Neutrophil (primary cell): ENCODE measurements around the gene PANX1.

Experiments
- H3K27ac ChIP-seq: fragments of 200-600 bp; sonication (generic); 2 replicates; pipeline ENCODE4 v1.5.1; 2016; ENCODE audit warnings: mild to moderate bottlenecking, moderate library complexity
- H3K27me3 ChIP-seq: fragments of 200-600 bp; sonication (generic); 2 replicates; pipeline ENCODE4 v1.6.0; 2016; ENCODE audit warnings: mild to moderate bottlenecking
- H3K36me3 ChIP-seq: fragments of 200-600 bp; sonication (generic); 2 replicates; pipeline ENCODE4 v1.5.1; 2017
- H3K4me1 ChIP-seq, 2 experiments: fragments of 200-600 bp in 1 of 2; sonication (generic) in 1 of 2; 1 replicate in 1 of 2; 2 replicates in 1 of 2; pipeline versions ENCODE4 v1.5.1 to v1.6.1; 2013 to 2016; ENCODE audit warnings: low read depth in 1 of 2, low read length in 1 of 2, mild to moderate bottlenecking in 1 of 2, moderate library complexity in 1 of 2; ENCODE audit not compliant: control insufficient read depth in 1 of 2, insufficient read depth in 1 of 2
- H3K4me3 ChIP-seq, 2 experiments: fragments of 200-600 bp in 1 of 2; sonication (generic) in 1 of 2; 1 replicate in 1 of 2; 2 replicates in 1 of 2; pipeline ENCODE4 v1.5.1; 2013 to 2016; ENCODE audit warnings: low read depth in 1 of 2, low read length in 1 of 2, mild to moderate bottlenecking in 1 of 2, moderate library complexity in 1 of 2
- H3K9me3 ChIP-seq: fragments of 200-600 bp; sonication (generic); 2 replicates; pipeline ENCODE4 v1.5.1; 2016
- CTCF ChIP-seq: fragments of 200-600 bp; sonication (generic); IDR thresholded peaks from 2 replicates; pipeline ENCODE4 v1.5.1; 2016; ENCODE audit warnings: antibody characterized with exemption

The PANX1 gene

GRCh38 chr11:94091091-94091490 lies 37.5 kb upstream of the PANX1 start:
- Histone ChIP-seq H3K27ac (no peak overlapping the region), H3K4me1 (no peaks in the 10 kb centered on the region), H3K9me3 (no peaks in the 10 kb centered on the region), H3K27me3 (no peaks in the 10 kb centered on the region), H3K36me3 (no peaks in the 10 kb centered on the region), H3K4me3 (no peak overlapping the region)
- TF ChIP-seq CTCF: no peak

- TF ChIP-seq CTCF: no peak
- no peaks in the 10 kb centered on the region for H3K9me3 ChIP-seq
- no peak overlapping the region for H3K4me3 ChIP-seq
- H3K27me3 ChIP-seq: no peaks in the 10 kb centered on the region
- H3K27ac ChIP-seq: no peak overlapping the region
- no peaks in the 10 kb centered on the region for H3K4me1 ChIP-seq
- H3K36me3 ChIP-seq: no peaks in the 10 kb centered on the region
Measured at GRCh38 chr11:94100253-94100652, 28.4 kb upstream of the PANX1 start.

GRCh38 chr11:94103471-94103870 lies 25.2 kb upstream of the PANX1 start:
- TF ChIP-seq CTCF: no peak
- Histone ChIP-seq H3K36me3 (no peaks in the 10 kb centered on the region), H3K27ac (no peak overlapping the region), H3K9me3 (no peaks in the 10 kb centered on the region), H3K4me1 (no peaks in the 10 kb centered on the region), H3K27me3 (no peaks in the 10 kb centered on the region), H3K4me3 (no peak overlapping the region)

GRCh38 chr11:94104734-94105133 lies 23.9 kb upstream of the PANX1 start:
- TF ChIP-seq CTCF: no peak
- Histone ChIP-seq H3K9me3 (no peaks in the 10 kb centered on the region), H3K4me3 (no peak overlapping the region), H3K4me1 (no peaks in the 10 kb centered on the region), H3K27ac (no peak overlapping the region), H3K36me3 (no peaks in the 10 kb centered on the region), H3K27me3 (no peaks in the 10 kb centered on the region)

- TF ChIP-seq CTCF: no peak
- no peak overlapping the region for H3K27ac ChIP-seq
- H3K4me1 ChIP-seq: no peaks in the 10 kb centered on the region
- no peaks in the 10 kb centered on the region for H3K27me3 ChIP-seq
- no peaks in the 10 kb centered on the region for H3K9me3 ChIP-seq
- H3K36me3 ChIP-seq: no peaks in the 10 kb centered on the region
- H3K4me3 ChIP-seq: no peak overlapping the region
Measured at GRCh38 chr11:94106716-94107115, 21.9 kb upstream of the PANX1 start.

- Histone ChIP-seq H3K9me3 (no peaks in the 10 kb centered on the region), H3K4me3 (no peak overlapping the region), H3K27me3 (no peaks in the 10 kb centered on the region), H3K4me1 (no peaks in the 10 kb centered on the region), H3K27ac (no peak overlapping the region), H3K36me3 (no peaks in the 10 kb centered on the region)
- no peak for TF ChIP-seq CTCF
Measured at GRCh38 chr11:94107363-94107762, 21.3 kb upstream of the PANX1 start.
